Stimulated activated CD4-positive, alpha-beta T cell treated with anti-CD3 and anti-CD28 coated beads, Interleukin-4, amount 100 ng/mL, for 24 hours (primary cell): ENCODE results near the gene PTPRM.

Experiments used
- DNase-seq: peaks from one replicate; pipeline ENCODE4 v3.0.0-alpha.2; 2020

The PTPRM gene

GRCh38 chr18:7567474-7568425, 634 bp downstream of the PTPRM start:
- DNase-seq = no peak

GRCh38 chr18:7568426-7568825, 1.3 kb downstream of the PTPRM start:
- DNase-seq = no peak

- DNase-seq = no peak
Observed at GRCh38 chr18:7571626-7572025, 4.5 kb downstream of the PTPRM start.

- no peak for DNase-seq
Observed at GRCh38 chr18:7572822-7573221, 5.7 kb downstream of the PTPRM start.

- DNase-seq = no peak
Observed at GRCh38 chr18:7575465-7576028, 8.4 kb downstream of the PTPRM start.

GRCh38 chr18:7576077-7576476, 9.0 kb downstream of the PTPRM start:
- no peak for DNase-seq

- no peak for DNase-seq
Observed at GRCh38 chr18:7576685-7577084, 9.6 kb downstream of the PTPRM start.

- DNase-seq = no peak
Observed at GRCh38 chr18:7577706-7578105, 10.6 kb downstream of the PTPRM start.

GRCh38 chr18:7579176-7579917, 12.2 kb downstream of the PTPRM start:
- no peak for DNase-seq

- no peak for DNase-seq
Observed at GRCh38 chr18:7579918-7580542, 12.9 kb downstream of the PTPRM start.

GRCh38 chr18:7584646-7585275, 17.6 kb downstream of the PTPRM start:
- no peak for DNase-seq

- DNase-seq = no peak
Observed at GRCh38 chr18:7585276-7585670, 18.2 kb downstream of the PTPRM start.

GRCh38 chr18:7586379-7586778, 19.3 kb downstream of the PTPRM start:
- DNase-seq = no peak

GRCh38 chr18:7590826-7591560, 23.9 kb downstream of the PTPRM start:
- DNase-seq = no peak

- DNase-seq = no peak
Observed at GRCh38 chr18:7592305-7593071, 25.4 kb downstream of the PTPRM start.

- no peak for DNase-seq
Observed at GRCh38 chr18:7593218-7593819, 26.2 kb downstream of the PTPRM start.

GRCh38 chr18:7596147-7596546, 29.0 kb downstream of the PTPRM start:
- DNase-seq = no peak

GRCh38 chr18:7597500-7597899, 30.4 kb downstream of the PTPRM start:
- DNase-seq = no peak

- DNase-seq = no peak
Observed at GRCh38 chr18:7598167-7599047, 31.3 kb downstream of the PTPRM start.

- DNase-seq = no peak
Observed at GRCh38 chr18:7600036-7600435, 32.9 kb downstream of the PTPRM start.
